Fibroblast of pulmonary artery (primary cell): ENCODE results near the gene VPS4B.

Experiments used
- DNase-seq: peaks from one replicate; pipeline ENCODE4 v3.0.0-alpha.2; 2010; ENCODE audit warnings: low read depth
- H3K4me3 ChIP-seq: replicated peaks from 2 replicates; pipeline ENCODE4 v1.5.1; 2011; ENCODE audit warnings: low read depth, mild to moderate bottlenecking, control low read depth, low read length, moderate library complexity
- TF ChIP-seq, protein P1 (sequence below): IDR thresholded peaks from 2 replicates; pipeline ENCODE4 v1.5.1; 2011; ENCODE audit warnings: mild to moderate bottlenecking, control low read depth, low read length, inconsistent platforms; ENCODE audit errors: missing control alignments

VPS4B gene

GRCh38 chr18:63377275-63377980 is 44.8 kb downstream of the VPS4B start:
- TF ChIP-seq, protein P1, sequence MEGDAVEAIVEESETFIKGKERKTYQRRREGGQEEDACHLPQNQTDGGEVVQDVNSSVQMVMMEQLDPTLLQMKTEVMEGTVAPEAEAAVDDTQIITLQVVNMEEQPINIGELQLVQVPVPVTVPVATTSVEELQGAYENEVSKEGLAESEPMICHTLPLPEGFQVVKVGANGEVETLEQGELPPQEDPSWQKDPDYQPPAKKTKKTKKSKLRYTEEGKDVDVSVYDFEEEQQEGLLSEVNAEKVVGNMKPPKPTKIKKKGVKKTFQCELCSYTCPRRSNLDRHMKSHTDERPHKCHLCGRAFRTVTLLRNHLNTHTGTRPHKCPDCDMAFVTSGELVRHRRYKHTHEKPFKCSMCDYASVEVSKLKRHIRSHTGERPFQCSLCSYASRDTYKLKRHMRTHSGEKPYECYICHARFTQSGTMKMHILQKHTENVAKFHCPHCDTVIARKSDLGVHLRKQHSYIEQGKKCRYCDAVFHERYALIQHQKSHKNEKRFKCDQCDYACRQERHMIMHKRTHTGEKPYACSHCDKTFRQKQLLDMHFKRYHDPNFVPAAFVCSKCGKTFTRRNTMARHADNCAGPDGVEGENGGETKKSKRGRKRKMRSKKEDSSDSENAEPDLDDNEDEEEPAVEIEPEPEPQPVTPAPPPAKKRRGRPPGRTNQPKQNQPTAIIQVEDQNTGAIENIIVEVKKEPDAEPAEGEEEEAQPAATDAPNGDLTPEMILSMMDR, result no peak
- no peak for DNase-seq
- H3K4me3 ChIP-seq, result no peak overlapping the region

DNA sequence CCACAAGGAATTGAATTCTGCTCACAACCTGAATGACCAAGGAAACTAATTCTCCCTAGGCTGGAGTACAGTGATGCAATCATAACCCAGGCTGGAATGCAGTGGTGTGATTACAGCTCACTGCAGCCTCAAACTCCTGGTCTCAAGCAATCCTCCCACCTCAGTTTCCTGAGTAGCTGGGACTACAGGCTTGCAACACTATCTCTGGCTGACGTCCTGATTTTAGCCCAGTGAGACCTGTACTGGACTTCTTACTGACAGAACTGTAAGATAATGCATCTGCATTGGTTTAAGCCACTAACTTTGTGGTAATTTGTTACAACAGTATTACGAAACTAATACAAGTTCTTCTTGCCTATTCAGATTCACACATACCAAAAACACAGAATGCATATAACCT is 45.7 kb downstream of the VPS4B start:
- TF ChIP-seq, protein P1, result no peak
- no peak overlapping the region for H3K4me3 ChIP-seq
- DNase-seq, result peak; percentile 93

- no peak overlapping the region for H3K4me3 ChIP-seq
- TF ChIP-seq, protein P1, result no peak
- DNase-seq, result peak; percentile 23
These were observed 47.7 kb downstream of the VPS4B start for GRCh38 chr18:63374540-63374939.

GRCh38 chr18:63373161-63373560 is 49.1 kb downstream of the VPS4B start:
- TF ChIP-seq, protein P1, result no peak
- H3K4me3 ChIP-seq, result no peak overlapping the region
- DNase-seq, result no peak

- no peak overlapping the region for H3K4me3 ChIP-seq
- TF ChIP-seq, protein P1, result no peak
- peak; percentile 19 for DNase-seq
These were observed 53.7 kb downstream of the VPS4B start for GRCh38 chr18:63368611-63369010.

DNA sequence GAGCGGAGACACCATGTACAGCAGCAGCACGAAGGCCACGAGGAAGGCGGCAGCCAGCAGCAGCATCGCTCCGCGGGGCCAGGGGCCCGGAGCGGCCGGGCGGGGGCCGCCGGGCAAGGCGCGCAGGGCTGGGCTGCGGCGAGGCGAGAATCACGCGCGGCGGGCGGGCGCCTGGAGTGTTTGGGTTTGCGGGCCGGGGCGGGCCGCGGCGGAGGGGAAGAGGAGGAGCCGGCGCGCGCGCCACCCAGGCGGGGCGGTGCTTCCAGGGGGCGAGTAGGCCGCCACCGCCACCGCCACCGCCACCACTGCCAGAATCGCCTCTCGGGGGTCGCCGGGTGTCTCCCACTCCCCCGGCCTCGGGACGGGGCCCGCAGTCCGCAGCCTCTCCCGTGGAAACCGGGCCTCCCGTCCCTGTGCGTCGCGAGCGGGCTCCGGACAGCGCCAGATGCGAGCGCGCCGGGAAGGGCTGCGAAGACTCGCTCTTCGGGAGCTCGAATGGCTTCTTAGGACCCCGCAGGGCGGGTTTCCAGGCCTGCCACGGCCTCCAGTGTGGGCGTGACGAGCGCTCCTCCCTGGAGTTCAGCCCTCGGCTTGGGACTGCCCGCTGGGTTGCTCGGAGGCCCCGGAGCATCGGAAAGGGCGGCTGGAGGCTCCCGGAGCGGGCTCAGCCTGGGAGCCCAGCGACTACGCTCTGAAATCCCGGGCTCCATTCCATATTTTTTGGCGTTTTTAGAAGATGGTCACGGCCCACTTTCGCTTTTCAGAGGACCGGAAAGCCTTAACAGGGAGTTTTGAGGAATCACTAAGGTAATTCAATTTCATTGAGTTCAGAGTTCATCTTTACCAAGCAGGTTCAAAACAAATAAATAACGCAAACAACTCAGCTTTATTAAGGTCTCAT is 55.0 kb downstream of the VPS4B start, which contains the start of gene KDSR:
KDSR (minus strand) TSS at position 154 of the 901 bp plus-strand sequence; CDS start at position 66, 88 bp downstream.
- DNase-seq, result peak; percentile 99
- TF ChIP-seq, protein P1, result no peak
- peak within 1 kb of the TSS; percentile 91 for H3K4me3 ChIP-seq
